Loucy (cell line): ENCODE results near the gene USP2.

Experiments
- H2AFZ ChIP-seq: fragments of 200-600 bp; sonication (generic); 2 replicates; pipeline ENCODE4 v1.6.0; 2016; ENCODE audit warnings: antibody characterized with exemption, mild to moderate bottlenecking, low read length, moderate library complexity
- H3F3A ChIP-seq: fragments of 200-600 bp; 2 replicates; pipeline ENCODE4 v1.6.0; 2016; ENCODE audit warnings: antibody characterized with exemption, low read depth, mild to moderate bottlenecking
- H3K27me3 ChIP-seq: fragments of 200-600 bp; sonication (generic); 2 replicates; pipeline ENCODE4 v1.6.1; 2014; ENCODE audit warnings: low read length, mild to moderate bottlenecking; ENCODE audit not compliant: insufficient read depth, poor library complexity, severe bottlenecking
- H3K36me3 ChIP-seq: fragments of 200-600 bp; sonication (generic); 2 replicates; pipeline ENCODE4 v1.6.1; 2016; ENCODE audit warnings: low read length; ENCODE audit not compliant: insufficient read depth
- H3K4me1 ChIP-seq: fragments of 200-600 bp; sonication (generic); 2 replicates; pipeline ENCODE4 v1.5.1; 2014; ENCODE audit warnings: low read length, mild to moderate bottlenecking; ENCODE audit not compliant: insufficient read depth, poor library complexity, severe bottlenecking
- H3K4me2 ChIP-seq: fragments of 200-600 bp; sonication (generic); 2 replicates; pipeline ENCODE4 v1.6.0; 2014; ENCODE audit warnings: antibody characterized with exemption, low read length, low read depth, mild to moderate bottlenecking; ENCODE audit not compliant: poor library complexity, severe bottlenecking
- H3K4me3 ChIP-seq: fragments of 200-600 bp; sonication (generic); 2 replicates; pipeline ENCODE4 v1.5.1; 2014; ENCODE audit warnings: low read length, mild to moderate bottlenecking, mixed read lengths; ENCODE audit not compliant: poor library complexity, severe bottlenecking
- H3K79me2 ChIP-seq: fragments of 200-600 bp; sonication (generic); 2 replicates; pipeline ENCODE4 v1.6.1; 2014; ENCODE audit warnings: low read length; ENCODE audit not compliant: insufficient read depth
- H3K9ac ChIP-seq: fragments of 200-600 bp; sonication (generic); 2 replicates; pipeline ENCODE4 v1.6.0; 2014; ENCODE audit warnings: mild to moderate bottlenecking, low read depth, low read length, moderate library complexity; ENCODE audit not compliant: poor library complexity, severe bottlenecking
- H3K9me2 ChIP-seq: fragments of 200-600 bp; sonication (generic); replicated peaks from 2 replicates; pipeline ENCODE4 v1.6.1; 2016; ENCODE audit warnings: low read depth, low read length, mixed read lengths
- H3K9me3 ChIP-seq: fragments of 200-600 bp; sonication (generic); 2 replicates; pipeline ENCODE4 v1.6.1; 2014; ENCODE audit warnings: mild to moderate bottlenecking, antibody characterized with exemption, low read length, low read depth; ENCODE audit not compliant: insufficient read depth
- H4K20me1 ChIP-seq: fragments of 200-600 bp; sonication (generic); 2 replicates; pipeline ENCODE4 v1.6.0; 2014; ENCODE audit warnings: antibody characterized with exemption, low read length, mild to moderate bottlenecking; ENCODE audit not compliant: insufficient read depth, poor library complexity, severe bottlenecking
- CTCF ChIP-seq: fragments of 200-600 bp; sonication (generic); conservative IDR thresholded peaks from 2 replicates; pipeline ENCODE4 v1.5.1; 2014; ENCODE audit warnings: mild to moderate bottlenecking, antibody characterized with exemption, low read length
- EZH2phosphoT487 ChIP-seq: fragments of 200-600 bp; IDR thresholded peaks from 2 replicates; pipeline ENCODE4 v1.6.1; 2018; ENCODE audit warnings: antibody characterized with exemption, mild to moderate bottlenecking, moderate library complexity, borderline replicate concordance

Gene USP2

GRCh38 chr11:119369132-119369925 lies 12.2 kb downstream of the USP2 start:
- TF ChIP-seq EZH2phosphoT487 (no peak), CTCF (no peak)
- Histone ChIP-seq H2AFZ (no peak overlapping the region), H3F3A (no peaks in the 10 kb centered on the region), H3K4me3 (no peak overlapping the region), H3K4me1 (peaks cover 14% of the 10 kb centered on the region), H3K36me3 (no peaks in the 10 kb centered on the region), H3K9me2 (no peaks in the 10 kb centered on the region), H3K9me3 (no peaks in the 10 kb centered on the region), H3K79me2 (no peaks in the 10 kb centered on the region), H3K4me2 (no peak overlapping the region), H3K27me3 (no peaks in the 10 kb centered on the region), H4K20me1 (no peaks in the 10 kb centered on the region), H3K9ac (no peak overlapping the region)

GRCh38 chr11:119368121-119369034 lies 13.1 kb downstream of the USP2 start:
- no peaks in the 10 kb centered on the region for H3K36me3 ChIP-seq
- H3K9ac ChIP-seq: no peak overlapping the region
- H3K4me3 ChIP-seq: no peak overlapping the region
- H3K9me2 ChIP-seq: no peaks in the 10 kb centered on the region
- no peak overlapping the region for H2AFZ ChIP-seq
- H3K4me2 ChIP-seq: no peak overlapping the region
- H4K20me1 ChIP-seq: no peaks in the 10 kb centered on the region
- H3K79me2 ChIP-seq: no peaks in the 10 kb centered on the region
- H3F3A ChIP-seq: no peaks in the 10 kb centered on the region
- TF ChIP-seq EZH2phosphoT487: no peak
- TF ChIP-seq CTCF: no peak
- no peaks in the 10 kb centered on the region for H3K9me3 ChIP-seq
- peaks cover 7% of the 10 kb centered on the region for H3K4me1 ChIP-seq
- no peaks in the 10 kb centered on the region for H3K27me3 ChIP-seq

- no peaks in the 10 kb centered on the region for H3K36me3 ChIP-seq
- no peaks in the 10 kb centered on the region for H4K20me1 ChIP-seq
- no peak overlapping the region for H3K9ac ChIP-seq
Observed at GRCh38 chr11:119367661-119368120, 13.8 kb downstream of the USP2 start.

More at GRCh38 chr11:119367661-119368120, 13.8 kb downstream of the USP2 start:
- TF ChIP-seq EZH2phosphoT487 (no peak), CTCF (no peak)
- H2AFZ ChIP-seq: no peak overlapping the region
- H3K9me3 ChIP-seq: no peaks in the 10 kb centered on the region
- no peaks in the 10 kb centered on the region for H3K9me2 ChIP-seq
- H3K4me2 ChIP-seq: no peak overlapping the region
- no peaks in the 10 kb centered on the region for H3F3A ChIP-seq
- H3K79me2 ChIP-seq: no peaks in the 10 kb centered on the region
- peaks cover 5% of the 10 kb centered on the region for H3K4me1 ChIP-seq
- no peaks in the 10 kb centered on the region for H3K27me3 ChIP-seq
- H3K4me3 ChIP-seq: no peak overlapping the region
